HepG2 (cell line): Measurements from ENCODE around the gene BRI3BP. TPM values are rescaled to one million over a fixed set of nuclear protein-coding genes. Genes with fewer than 3 reads are reported as not detected.

Source experiments
- ATAC-seq: fragments of 200-7000 bp; cut with Tn5 transposase; 3 replicates; pipeline ENCODE4 v1.9.1; 2020; ENCODE audit warnings: mild to moderate bottlenecking, moderate library complexity
- BruUV-seq: library from RNA; stranded (reverse); fragments of 400-500 nt; replicated peaks from 2 replicates; lab custom pipeline; 2021; lab: Mats Ljungman, UMichigan
- CTCF ChIA-PET: fragments of 300-600 bp; formaldehyde crosslinking; extraction: SDS; loops from one replicate; lab custom pipeline; 2021; ENCODE audit warnings: low total read pairs, inconsistent platforms, low intra/inter-chr PET ratio; lab: Yijun Ruan, JAX
- POLR2A ChIA-PET: fragments of 350-600 bp; sonication (Branson Sonifier 250); formaldehyde crosslinking; loops from one replicate; lab custom pipeline; 2020; ENCODE audit warnings: antibody characterized with exemption, inconsistent platforms; lab: Yijun Ruan, JAX
- DNase-seq: peaks from one replicate; pipeline ENCODE4 v3.0.0-alpha.2; 2015; ENCODE audit warnings: low spot score
- FAIRE-seq: peaks from 3 replicates; lab custom pipeline; 2011; peaks lifted over from hg19 to GRCh38; lab: Jason Lieb, UNC
- H2AFZ ChIP-seq: one replicate; pipeline ENCODE4 v1.6.1; 2011; ENCODE audit warnings: low read length, inconsistent platforms
- H3K27ac ChIP-seq: fragments of 300-600 bp; 3 replicates; pipeline ENCODE4 v1.8.0; 2011; ENCODE audit warnings: mixed run types, mild to moderate bottlenecking, mixed read lengths, low read length, inconsistent platforms; ENCODE audit not compliant: insufficient read depth; ENCODE audit errors: extremely low read length
- H3K27me3 ChIP-seq, 2 experiments: fragments of 200-600 bp in 1 of 2; 2 replicates in 1 of 2; 3 replicates in 1 of 2; pipeline versions ENCODE4 v1.6.0 to v1.8.0; 2011; ENCODE audit warnings: low read length in 2 of 2, mild to moderate bottlenecking in 2 of 2, moderate library complexity in 2 of 2, inconsistent platforms in 1 of 2; ENCODE audit not compliant: insufficient read depth in 2 of 2, control insufficient read depth in 1 of 2
- H3K36me3 ChIP-seq, 2 experiments: fragments of 200-600 bp in 1 of 2; replicated peaks in 1 of 2; 2 replicates in 1 of 2; 3 replicates in 1 of 2; pipeline versions ENCODE4 v1.5.1 to v1.8.0; 2011; ENCODE audit warnings: low read length in 2 of 2, inconsistent platforms in 1 of 2; ENCODE audit not compliant: insufficient read depth in 2 of 2, control insufficient read depth in 1 of 2
- H3K4me1 ChIP-seq: 2 replicates; pipeline ENCODE4 v1.5.1; 2012; ENCODE audit warnings: low read length, inconsistent platforms; ENCODE audit not compliant: insufficient read depth
- H3K4me2 ChIP-seq: 2 replicates; pipeline ENCODE4 v1.6.0; 2011; ENCODE audit warnings: low read depth, low read length, inconsistent platforms
- H3K4me3 ChIP-seq, 3 experiments: fragments of 200-600 bp in 1 of 3; sonication (generic), shearing (Covaris generic) in 1 of 3; replicated peaks in 1 of 3; 2 replicates each; pipeline ENCODE4 v1.5.1; 2011 to 2016; ENCODE audit warnings: low read length in 3 of 3, inconsistent platforms in 2 of 3, low read depth in 2 of 3, mild to moderate bottlenecking in 2 of 3, control low read depth in 1 of 3, mixed read lengths in 1 of 3; ENCODE audit not compliant: insufficient read depth in 1 of 3
- H3K79me2 ChIP-seq: one replicate; pipeline ENCODE4 v1.6.1; 2011; ENCODE audit warnings: low read length, inconsistent platforms; ENCODE audit not compliant: insufficient read depth
- H3K9ac ChIP-seq: 2 replicates; pipeline ENCODE4 v1.6.0; 2011; ENCODE audit warnings: mild to moderate bottlenecking, low read depth, low read length, inconsistent platforms; ENCODE audit not compliant: insufficient read depth
- H3K9me3 ChIP-seq: 2 replicates; pipeline ENCODE4 v1.5.1; 2012; ENCODE audit warnings: mild to moderate bottlenecking, low read length
- H4K20me1 ChIP-seq: 2 replicates; pipeline ENCODE4 v1.6.0; 2011; ENCODE audit warnings: inconsistent platforms, mild to moderate bottlenecking, low read length, moderate library complexity; ENCODE audit not compliant: insufficient read depth
- FIP1L1 ChIP-seq: fragments of 200-400 bp; formaldehyde crosslinking; IDR thresholded peaks from 2 replicates; pipeline ENCODE4 v1.6.1; 2018; ENCODE audit warnings: low read depth, mild to moderate bottlenecking, low read length, moderate library complexity, borderline replicate concordance; ENCODE audit not compliant: insufficient read depth
- FOXC1 ChIP-seq: sonication (generic); formaldehyde crosslinking; IDR thresholded peaks from 2 replicates; pipeline ENCODE4 v1.8.0; 2022; ENCODE audit warnings: mild to moderate bottlenecking, missing genetic modification reagents, borderline replicate concordance
- GMEB1 ChIP-seq: sonication (generic); formaldehyde crosslinking; IDR thresholded peaks from 2 replicates; pipeline ENCODE4 v1.5.1; 2020; ENCODE audit warnings: missing genetic modification reagents, mild to moderate bottlenecking, borderline replicate concordance
- HINFP ChIP-seq: sonication (generic); formaldehyde crosslinking; IDR thresholded peaks from 2 replicates; pipeline ENCODE4 v1.4.0; 2020; ENCODE audit warnings: low read depth, mild to moderate bottlenecking, missing genetic modification reagents
- HNRNPH1 ChIP-seq: fragments of 200-400 bp; formaldehyde crosslinking; optimal IDR thresholded peaks from 2 replicates; pipeline ENCODE3; 2017; ENCODE audit warnings: mild to moderate bottlenecking, low read depth, low read length
- ISX ChIP-seq: sonication (generic); formaldehyde crosslinking; conservative IDR thresholded peaks from 2 replicates; pipeline ENCODE4 v1.5.0; 2020; ENCODE audit warnings: missing genetic modification reagents
- RFX3 ChIP-seq: IDR thresholded peaks from 2 replicates; pipeline ENCODE4 v1.6.1; 2016; ENCODE audit warnings: missing biosample characterization, missing genetic modification reagents
- UBTF ChIP-seq: sonication (generic); formaldehyde crosslinking; IDR thresholded peaks from 2 replicates; pipeline ENCODE4 v1.4.0; 2020; ENCODE audit warnings: mild to moderate bottlenecking, missing genetic modification reagents
- ZBTB21 ChIP-seq: sonication (generic); formaldehyde crosslinking; IDR thresholded peaks from 2 replicates; pipeline ENCODE4 v1.4.0; 2020; ENCODE audit warnings: missing genetic modification reagents
- ZBTB8A ChIP-seq: sonication (generic); formaldehyde crosslinking; IDR thresholded peaks from 2 replicates; pipeline ENCODE4 v1.4.0; 2020; ENCODE audit warnings: mild to moderate bottlenecking, low read depth, missing genetic modification reagents, borderline replicate concordance
- ZNF549 ChIP-seq: sonication (generic); formaldehyde crosslinking; IDR thresholded peaks from 2 replicates; pipeline ENCODE4 v1.5.0; 2020; ENCODE audit warnings: missing genetic modification reagents
- ZNF713 ChIP-seq: sonication (generic); formaldehyde crosslinking; IDR thresholded peaks from 2 replicates; pipeline ENCODE4 v1.4.0; 2020; ENCODE audit warnings: mild to moderate bottlenecking, missing genetic modification reagents
- ZNF768 ChIP-seq: sonication (generic); formaldehyde crosslinking; IDR thresholded peaks from 2 replicates; pipeline ENCODE4 v1.4.0; 2020; ENCODE audit warnings: missing genetic modification reagents
- WGBS: methylation state at CpG from one replicate; pipeline ENCODE4 v1.1.6; 2017; ENCODE audit warnings: low lambda C conversion rate; 5-methylcytosine and 5-hydroxymethylcytosine counted together
- in situ Hi-C: cut with HindIII; loops from 2 replicates; pipeline ENCODE4 v1.10.0; 2017; ENCODE audit warnings: low pct_unique_long_range_greater_than_20kb; ENCODE audit not compliant: extremely low pct_ligation_motif_present
- intact Hi-C: fragments of 100-400 bp; cut with micrococcal nuclease; formaldehyde crosslinking; loops from one replicate; pipeline ENCODE4 v1.10.0; 2022; ENCODE audit not compliant: unreplicated experiment
- polyA plus RNA-seq, 8 experiments: library from polyadenylated mRNA; depleted of rRNA in 3 of 8; stranded (reverse) in 7 of 8; unstranded in 1 of 8; fragments of >200 nt; fragmentation: Illumina TruSeq in 4 of 8; extraction: Trizol in 4 of 8; gene quantifications; 2 replicates each; pipeline versions ENCODE4 v1.2.1 to v1.2.3, GENCODE V29; 2011 to 2016; ENCODE audit warnings: low read depth in 4 of 8, missing spikeins in 1 of 8, mixed read lengths in 1 of 8; ENCODE audit not compliant: insufficient read depth in 1 of 8
- total RNA-seq, 5 experiments: library from RNA; depleted of rRNA; stranded (reverse); fragments of >200 nt; fragmentation: Illumina TruSeq; extraction: Trizol; gene quantifications; 2 replicates each; pipeline ENCODE4 v1.2.3, GENCODE V29; 2016; ENCODE audit warnings: low read depth in 1 of 5

The BRI3BP gene
- total and polyA plus RNA-seq, 2 of the 13 experiments (the other 11 are each of a cell fraction or from before 2014, with no cell fraction given), result 7.5 to 21.1 TPM

- H4K20me1 ChIP-seq, result no peaks in the 10 kb centered on the region
- H3K9me3 ChIP-seq, result no peaks in the 10 kb centered on the region
- H3K27ac ChIP-seq, result no peak overlapping the region
- no peaks in the 10 kb centered on the region for H3K36me3 ChIP-seq
- no peak for TF ChIP-seq UBTF (CRISPR knock-in tag)
- no peak for TF ChIP-seq ZBTB21 (CRISPR knock-in tag)
- TF ChIP-seq ZNF768 (CRISPR knock-in tag), result peak; percentile 56; the same call in 1 of the 2 replicates
- no peak for TF ChIP-seq ZBTB8A
- no peak for TF ChIP-seq FIP1L1
- ChIA-PET CTCF (no interaction called here), POLR2A (no interaction called here)
- no peaks in the 10 kb centered on the region for H3K4me1 ChIP-seq
- H3K9ac ChIP-seq, result no peak overlapping the region
- in situ Hi-C loops (no loop called here), intact Hi-C loops (no loop called here)
- H3K79me2 ChIP-seq, result no peaks in the 10 kb centered on the region
- H3K27me3 ChIP-seq, result no peaks in the 10 kb centered on the region
- ATAC-seq (0 out of 3 replicates have a peak, but pooled peaks have one; percentile 33), FAIRE-seq (no peak), DNase-seq (no peak)
- no TSS peak for BruUV-seq
- WGBS, result 58% methylated on average over 6 of the region's 6 CpGs
- no peak overlapping the region for H2AFZ ChIP-seq
- no peak overlapping the region for H3K4me2 ChIP-seq
- H3K4me3 ChIP-seq, result no peak overlapping the region
Measured at GRCh38 chr12:125038976-125039625, 45.7 kb downstream of the BRI3BP start.

- Histone ChIP-seq H3K36me3 (no peaks in the 10 kb centered on the region), H3K27ac (no peak overlapping the region), H4K20me1 (no peaks in the 10 kb centered on the region), H3K9me3 (no peaks in the 10 kb centered on the region), H2AFZ (no peak overlapping the region), H3K4me3 (no peak overlapping the region), H3K4me1 (no peaks in the 10 kb centered on the region), H3K9ac (no peak overlapping the region), H3K4me2 (no peak overlapping the region), H3K27me3 (no peaks in the 10 kb centered on the region), H3K79me2 (no peaks in the 10 kb centered on the region)
- CTCF ChIA-PET, result no interaction called here
- intact Hi-C loops (no loop called here), in situ Hi-C loops (no loop called here)
- FAIRE-seq (no peak), ATAC-seq (no peak), DNase-seq (no peak)
- POLR2A ChIA-PET, result no interaction called here
- 96% methylated on average over 15 of the region's 15 CpGs for WGBS
- no TSS peak for BruUV-seq
- TF ChIP-seq ZNF549 (CRISPR knock-in tag) (no peak), ZNF768 (CRISPR knock-in tag) (no peak), ZNF713 (no peak), HINFP (CRISPR knock-in tag) (no peak), GMEB1 (CRISPR knock-in tag) (no peak), HNRNPH1 (no peak), FOXC1 (CRISPR knock-in tag) (no peak), ISX (no peak), RFX3 (CRISPR knock-in tag) (no peak)
Measured at GRCh38 chr12:125049093-125049458, 55.6 kb downstream of the BRI3BP start.
